Measurements from ENCODE around the gene RBM38.
A peak's percentile ranks its signal among the peaks of the same experiment; 100 is the strongest.

Gene RBM38

DNA sequence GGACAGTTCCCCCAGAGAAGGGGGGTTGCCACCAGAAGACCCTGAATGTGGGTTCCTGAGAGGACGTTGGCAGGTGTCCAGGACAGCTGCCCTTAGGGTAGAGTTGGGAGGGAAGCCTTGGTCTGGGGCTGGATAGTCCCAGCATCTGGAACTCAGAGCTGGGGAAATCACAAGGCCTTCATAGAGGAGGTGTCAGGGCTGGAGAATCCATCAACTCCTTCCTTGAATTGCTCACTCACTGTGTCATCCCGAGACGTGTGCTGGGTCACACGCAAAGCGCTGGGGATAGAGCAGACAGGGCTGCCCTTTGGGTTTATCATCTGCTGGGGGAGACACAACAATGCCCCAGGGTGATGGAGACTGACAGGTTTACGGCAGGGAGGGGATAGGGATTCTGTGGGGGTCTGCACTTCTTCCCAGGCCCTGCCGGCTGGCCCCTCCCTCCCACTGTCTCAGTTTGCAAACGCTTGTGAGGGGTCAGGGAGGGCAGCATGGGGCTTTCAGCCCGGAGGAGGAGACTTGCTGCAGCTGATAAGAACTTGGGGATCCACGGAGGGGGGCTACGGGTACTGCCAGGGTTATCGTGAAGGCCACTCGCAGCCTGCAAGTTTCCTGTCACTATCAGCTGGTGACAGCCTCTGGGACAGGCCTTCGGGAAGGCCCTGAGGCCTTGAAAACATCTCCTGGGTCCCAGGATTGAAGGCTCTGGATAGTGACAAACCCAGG, 18.6 kb downstream of the RBM38 start:
- TF ChIP-seq, protein P1, sequence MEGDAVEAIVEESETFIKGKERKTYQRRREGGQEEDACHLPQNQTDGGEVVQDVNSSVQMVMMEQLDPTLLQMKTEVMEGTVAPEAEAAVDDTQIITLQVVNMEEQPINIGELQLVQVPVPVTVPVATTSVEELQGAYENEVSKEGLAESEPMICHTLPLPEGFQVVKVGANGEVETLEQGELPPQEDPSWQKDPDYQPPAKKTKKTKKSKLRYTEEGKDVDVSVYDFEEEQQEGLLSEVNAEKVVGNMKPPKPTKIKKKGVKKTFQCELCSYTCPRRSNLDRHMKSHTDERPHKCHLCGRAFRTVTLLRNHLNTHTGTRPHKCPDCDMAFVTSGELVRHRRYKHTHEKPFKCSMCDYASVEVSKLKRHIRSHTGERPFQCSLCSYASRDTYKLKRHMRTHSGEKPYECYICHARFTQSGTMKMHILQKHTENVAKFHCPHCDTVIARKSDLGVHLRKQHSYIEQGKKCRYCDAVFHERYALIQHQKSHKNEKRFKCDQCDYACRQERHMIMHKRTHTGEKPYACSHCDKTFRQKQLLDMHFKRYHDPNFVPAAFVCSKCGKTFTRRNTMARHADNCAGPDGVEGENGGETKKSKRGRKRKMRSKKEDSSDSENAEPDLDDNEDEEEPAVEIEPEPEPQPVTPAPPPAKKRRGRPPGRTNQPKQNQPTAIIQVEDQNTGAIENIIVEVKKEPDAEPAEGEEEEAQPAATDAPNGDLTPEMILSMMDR (IDR thresholded peaks at IDR 0.05; ENCODE audit: insufficient read depth, low read depth, low read length, missing control alignments), result no peak
- DNase-seq (ENCODE audit: low read depth), result peak; percentile 42
- no peak overlapping the region for H3K4me3 ChIP-seq (ENCODE audit: low read length)

DNA sequence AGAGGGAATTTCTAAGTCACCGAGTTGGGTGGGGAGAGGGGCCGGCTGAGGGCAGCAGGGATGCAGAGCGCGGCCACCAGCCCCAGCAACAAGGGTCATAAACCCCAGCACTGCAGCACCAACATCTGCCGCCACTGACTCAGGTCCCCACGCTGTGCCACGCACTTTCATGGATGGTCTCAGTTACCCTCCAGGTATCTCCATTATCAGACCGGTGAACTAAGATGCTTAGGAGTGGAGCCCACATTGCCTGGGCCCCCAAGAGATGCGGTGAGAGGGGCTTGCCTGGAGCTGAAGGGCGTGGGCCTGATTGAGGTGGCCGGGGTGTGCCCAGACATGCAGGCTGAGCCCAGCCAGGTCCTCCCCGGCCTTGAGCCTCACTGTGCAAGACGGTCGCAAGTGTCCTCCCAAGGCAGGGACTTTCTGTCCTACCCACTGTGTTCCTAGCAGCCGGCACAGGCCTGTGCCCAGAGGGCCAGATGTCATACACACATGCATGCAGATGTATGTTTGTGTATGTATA, 19.3 kb downstream of the RBM38 start:
- DNase-seq (ENCODE audit: low read depth), result no peak
- H3K4me3 ChIP-seq (ENCODE audit: low read length), result no peak overlapping the region
- TF ChIP-seq, protein P1 (IDR thresholded peaks at IDR 0.05; ENCODE audit: insufficient read depth, low read depth, low read length, missing control alignments), result no peak

DNA sequence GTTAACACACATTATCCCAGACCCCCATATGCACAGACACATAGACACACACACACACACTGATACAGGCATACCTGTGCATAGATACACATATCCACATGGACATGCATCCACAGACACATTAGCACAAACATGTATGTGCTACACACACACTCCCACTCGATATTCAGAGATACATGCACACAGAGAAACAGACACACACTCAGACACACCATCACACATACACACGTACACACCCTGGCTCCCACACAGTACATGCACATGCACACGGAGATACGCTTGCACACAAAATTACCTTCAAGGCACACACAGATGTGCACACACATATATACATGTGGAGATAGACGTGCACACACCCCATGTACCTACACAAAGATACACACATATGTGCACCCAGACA, 19.7 kb downstream of the RBM38 start:
- TF ChIP-seq, protein P1 (IDR thresholded peaks at IDR 0.05; ENCODE audit: insufficient read depth, low read depth, low read length, missing control alignments), result no peak
- DNase-seq (ENCODE audit: low read depth), result no peak
- H3K4me3 ChIP-seq (ENCODE audit: low read length), result no peak overlapping the region

DNA sequence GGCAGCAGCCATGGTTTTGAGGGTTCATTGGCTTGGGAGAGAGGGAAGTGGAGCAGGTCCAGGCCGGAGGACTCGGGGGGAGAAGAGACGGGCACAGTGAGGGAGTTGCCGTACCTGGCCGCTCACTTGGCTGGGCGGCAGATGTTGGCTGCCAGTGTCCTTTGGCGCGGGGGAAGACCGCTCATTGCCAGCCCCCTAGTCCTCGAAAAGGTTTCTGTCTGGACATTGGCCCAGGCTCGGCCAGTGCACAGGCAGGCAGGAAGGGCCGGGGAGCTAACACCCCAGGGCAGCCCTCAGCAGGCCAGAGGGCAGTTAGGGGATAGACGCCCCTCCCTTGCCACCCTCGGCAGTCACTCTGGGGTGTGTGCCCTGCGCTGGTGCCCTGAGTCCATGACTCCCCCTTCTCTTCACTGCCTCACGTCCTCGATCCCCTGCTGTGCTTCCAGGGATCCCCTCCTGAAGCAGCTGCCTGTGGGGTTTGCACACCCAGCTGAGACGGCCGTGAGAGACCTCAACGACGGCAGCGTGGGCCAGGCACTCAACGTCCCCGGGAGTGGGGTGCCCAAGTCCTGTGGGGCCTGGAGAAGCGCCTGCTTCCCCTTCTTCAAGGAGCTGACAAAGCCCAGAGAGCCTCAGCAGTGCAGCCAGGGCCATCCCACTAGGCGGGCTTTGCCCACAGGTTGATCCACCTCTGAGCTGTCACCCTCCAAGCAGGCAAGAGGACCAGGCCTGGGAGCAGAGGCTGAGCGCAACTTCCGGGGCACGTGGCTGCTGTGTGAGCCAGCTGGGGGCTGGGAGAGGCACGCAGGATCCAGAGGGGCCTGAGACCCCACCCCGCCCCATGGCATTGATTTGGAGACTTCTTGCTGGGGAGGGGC, 20.4 kb downstream of the RBM38 start:
- no peak for DNase-seq (ENCODE audit: low read depth)
- H3K4me3 ChIP-seq (ENCODE audit: low read length), result no peak overlapping the region
- TF ChIP-seq, protein P1 (IDR thresholded peaks at IDR 0.05; ENCODE audit: insufficient read depth, low read depth, low read length, missing control alignments), result no peak

DNA sequence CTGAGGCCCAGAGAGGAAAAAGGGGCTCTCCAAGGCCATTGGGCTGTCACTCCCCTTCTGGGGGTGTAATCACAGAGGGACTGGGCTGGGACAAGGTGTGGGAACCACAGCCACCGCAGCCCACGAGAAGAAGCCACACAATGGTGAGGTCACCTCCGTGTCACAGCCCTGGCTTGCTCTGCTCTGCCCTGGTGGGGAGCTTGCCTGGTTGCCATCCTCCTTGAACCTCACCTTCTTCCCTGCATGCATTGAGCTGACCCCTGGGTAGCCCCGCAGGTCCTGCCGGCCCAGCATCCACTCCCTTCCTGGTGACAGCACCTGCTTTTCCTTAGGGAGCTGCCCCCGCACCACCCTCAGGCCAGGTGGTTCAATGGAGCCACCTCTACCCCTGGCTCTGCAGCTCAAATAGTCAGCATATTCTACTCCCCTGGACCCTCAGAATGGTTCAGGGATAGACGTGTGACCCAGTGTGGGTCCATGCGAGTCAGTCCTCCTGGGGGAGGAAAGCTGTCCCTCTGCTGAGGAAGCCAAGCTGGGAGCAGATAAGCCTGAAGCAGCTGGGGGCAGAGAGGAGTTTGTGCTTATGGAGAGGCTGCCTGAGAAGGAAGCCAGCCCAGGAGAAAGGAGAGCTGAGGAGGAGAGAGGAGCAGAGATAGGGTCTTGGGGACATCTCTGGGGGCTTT, 21.3 kb downstream of the RBM38 start:
- no peak overlapping the region for H3K4me3 ChIP-seq (ENCODE audit: low read length)
- DNase-seq (ENCODE audit: low read depth), result no peak
- TF ChIP-seq, protein P1 (IDR thresholded peaks at IDR 0.05; ENCODE audit: insufficient read depth, low read depth, low read length, missing control alignments), result no peak

DNA sequence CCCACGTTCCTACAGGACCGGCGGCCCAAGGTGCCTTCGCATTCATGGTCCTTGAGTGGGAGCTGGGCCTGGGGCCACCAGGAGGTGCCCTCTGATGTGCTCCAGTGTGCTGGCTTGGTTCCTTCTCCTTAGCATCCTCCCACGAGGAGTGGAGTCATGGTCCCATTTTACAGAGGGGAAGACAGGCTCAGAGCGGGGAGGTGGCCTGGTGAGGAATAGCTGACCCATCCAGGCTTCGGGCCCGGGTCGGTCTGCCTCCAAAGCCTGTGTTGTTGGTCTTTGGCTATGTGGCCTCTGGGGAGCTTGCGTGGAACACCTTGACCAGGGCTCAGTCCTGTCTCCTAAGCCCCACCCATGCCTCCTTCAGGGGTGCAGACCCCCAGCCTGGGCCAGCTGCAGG, 22.8 kb downstream of the RBM38 start:
- TF ChIP-seq, protein P1 (IDR thresholded peaks at IDR 0.05; ENCODE audit: insufficient read depth, low read depth, low read length, missing control alignments), result no peak
- no peak for DNase-seq (ENCODE audit: low read depth)
- H3K4me3 ChIP-seq (ENCODE audit: low read length), result no peak overlapping the region

All from epithelial cell of esophagus (primary cell).